GM12874 (cell line): ENCODE results near the gene ETS2.

Source experiments
- CTCF ChIP-seq: IDR thresholded peaks from 2 replicates; pipeline ENCODE4 v1.5.1; 2011; ENCODE audit warnings: low read depth, mild to moderate bottlenecking, control low read depth, low read length, moderate library complexity; ENCODE audit not compliant: insufficient read depth

ETS2 gene

DNA sequence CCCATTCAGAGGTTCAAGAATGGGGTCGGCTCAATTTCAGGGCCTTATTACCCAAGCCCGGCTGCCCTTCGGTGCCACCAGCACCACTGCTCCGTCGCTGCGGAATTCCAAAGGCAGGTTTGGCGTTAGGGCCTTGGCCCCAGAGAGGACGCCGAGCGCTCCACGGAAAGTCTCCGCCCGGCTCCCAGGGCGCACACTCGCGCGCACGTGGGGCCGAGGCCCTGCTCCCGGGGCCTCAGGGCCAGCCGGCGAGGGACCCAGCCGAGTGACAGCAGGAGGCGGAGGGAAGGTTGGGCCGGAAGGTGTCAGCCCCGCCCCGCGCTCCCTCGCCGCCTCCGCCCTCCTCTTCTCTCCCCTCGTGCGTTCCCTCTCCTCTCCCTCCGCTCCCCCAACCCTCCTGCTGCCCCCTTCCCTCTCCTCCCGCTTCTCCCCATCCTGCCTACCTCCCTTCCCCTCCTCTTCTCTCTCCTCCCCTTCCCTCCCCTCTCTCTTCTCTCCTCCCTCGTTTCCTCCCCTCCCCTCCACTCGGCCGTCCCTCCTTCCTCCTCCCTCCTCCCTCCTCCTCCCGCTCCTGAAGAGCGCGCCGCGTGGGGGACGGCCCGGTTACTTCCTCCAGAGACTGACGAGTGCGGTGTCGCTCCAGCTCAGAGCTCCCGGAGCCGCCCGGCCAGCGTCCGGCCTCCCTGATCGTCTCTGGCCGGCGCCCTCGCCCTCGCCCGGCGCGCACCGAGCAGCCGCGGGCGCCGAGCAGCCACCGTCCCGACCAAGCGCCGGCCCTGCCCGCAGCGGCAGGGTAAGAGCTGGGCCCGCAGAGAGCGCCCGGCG lies at the start of gene ETS2:
Gene ETS2, plus strand, starts transcription at position 602 of the 825 bp plus-strand sequence. CDS start 4,106 bp downstream, outside the sequence.
- TF ChIP-seq CTCF: no peak

- no peak for TF ChIP-seq CTCF
These were observed 49.0 kb upstream of the ETS2 start for GRCh38 chr21:38756746-38757145.

- no peak for TF ChIP-seq CTCF
These were observed 47.1 kb upstream of the ETS2 start for GRCh38 chr21:38758501-38759214.

DNA sequence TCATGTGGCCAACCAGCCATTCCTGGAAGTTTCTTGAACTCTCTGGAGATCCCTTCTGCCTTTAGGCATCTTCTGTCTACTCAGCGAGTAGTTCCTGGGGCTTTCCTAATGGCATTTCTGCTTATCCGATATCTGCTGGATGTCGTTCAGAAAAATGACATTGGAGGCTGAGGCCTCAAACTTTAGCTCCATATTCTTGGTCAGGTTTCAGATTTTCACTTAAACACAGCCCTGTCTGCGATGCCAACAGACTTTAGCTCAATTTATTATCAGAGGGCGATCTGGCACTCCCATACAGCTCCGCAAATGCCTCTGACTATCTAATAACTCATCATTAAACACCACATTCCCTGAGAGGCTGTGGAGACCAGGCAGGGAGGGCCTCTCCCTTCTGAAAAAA lies 46.3 kb upstream of the ETS2 start:
- TF ChIP-seq CTCF: no peak

- TF ChIP-seq CTCF: no peak
These were observed 45.5 kb upstream of the ETS2 start for GRCh38 chr21:38760017-38760761.

- no peak for TF ChIP-seq CTCF
These were observed 45.0 kb upstream of the ETS2 start for GRCh38 chr21:38760762-38761155.

GRCh38 chr21:38761531-38761930 lies 44.2 kb upstream of the ETS2 start:
- TF ChIP-seq CTCF: no peak
